ENCODE results near the gene RTCA. TPM values are rescaled to one million over a fixed set of nuclear protein-coding genes. Genes with fewer than 3 reads are reported as not detected.
A peak's percentile ranks its signal among the peaks of the same experiment; 100 is the strongest.

Gene RTCA
- total RNA-seq, 1 donor from 2014 or later = 35.1 TPM

DNA sequence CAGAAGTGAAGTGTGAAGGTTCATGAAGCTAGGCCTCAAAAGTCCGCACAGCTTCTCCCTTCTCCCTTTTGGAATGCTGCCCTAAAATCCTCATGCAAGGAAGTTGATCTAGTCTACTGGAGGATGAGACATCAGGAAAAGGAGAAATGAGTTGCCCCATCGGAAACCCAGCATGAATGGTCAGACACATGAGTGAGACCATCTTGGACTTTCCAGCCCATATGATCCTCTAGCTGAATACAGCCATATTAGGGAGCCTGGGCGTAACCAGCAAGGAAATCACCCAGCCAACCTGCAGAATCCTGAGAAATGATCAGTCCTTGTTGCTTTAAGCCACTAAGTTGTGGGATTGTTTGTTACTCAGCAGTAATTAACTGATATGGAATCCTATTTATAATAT lies 28.9 kb upstream of the RTCA start:
- no peaks in the 10 kb centered on the region for H3K4me1 Mint-ChIP-seq (ENCODE audit: unreplicated experiment)
- TF ChIP-seq CTCF (conservative IDR thresholded peaks at IDR 0.05) = no peak
- no peak overlapping the region for H3K4me3 Mint-ChIP-seq
- no peak overlapping the region for H3K27ac Mint-ChIP-seq
- no peaks in the 10 kb centered on the region for H3K27me3 Mint-ChIP-seq
- no peak for DNase-seq (ENCODE audit: extremely low spot score, unreplicated experiment)
- peaks cover 26% of the 10 kb centered on the region for H3K36me3 Mint-ChIP-seq
- H3K9me3 Mint-ChIP-seq = no peaks in the 10 kb centered on the region

DNA sequence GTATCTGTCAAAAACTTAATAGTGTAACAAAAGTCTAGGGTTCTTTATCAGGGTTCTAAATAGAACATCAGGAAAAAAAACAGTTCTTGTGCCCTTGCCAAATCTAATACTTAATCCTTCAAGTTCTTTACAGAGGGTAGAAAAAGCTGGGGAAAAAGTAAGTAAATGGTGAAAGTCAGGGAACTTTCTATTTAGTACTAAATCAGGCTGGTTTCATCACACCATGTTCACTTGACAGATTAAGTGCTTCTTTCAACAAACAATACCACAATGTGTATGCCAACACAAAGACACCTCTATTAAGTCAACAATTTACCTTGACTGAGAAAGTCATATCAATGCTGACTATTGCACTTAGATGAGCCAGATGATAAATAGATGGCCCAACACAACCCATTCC lies 26.1 kb upstream of the RTCA start:
- Mint-ChIP-seq H3K4me3 (no peak overlapping the region), H3K9me3 (no peaks in the 10 kb centered on the region), H3K27me3 (no peaks in the 10 kb centered on the region), H3K27ac (no peak overlapping the region), H3K4me1 (ENCODE audit: unreplicated experiment) (peaks cover 4% of the 10 kb centered on the region), H3K36me3 (peaks cover 7% of the 10 kb centered on the region)
- no peak for TF ChIP-seq CTCF (conservative IDR thresholded peaks at IDR 0.05)
- no peak for DNase-seq (ENCODE audit: extremely low spot score, unreplicated experiment)

DNA sequence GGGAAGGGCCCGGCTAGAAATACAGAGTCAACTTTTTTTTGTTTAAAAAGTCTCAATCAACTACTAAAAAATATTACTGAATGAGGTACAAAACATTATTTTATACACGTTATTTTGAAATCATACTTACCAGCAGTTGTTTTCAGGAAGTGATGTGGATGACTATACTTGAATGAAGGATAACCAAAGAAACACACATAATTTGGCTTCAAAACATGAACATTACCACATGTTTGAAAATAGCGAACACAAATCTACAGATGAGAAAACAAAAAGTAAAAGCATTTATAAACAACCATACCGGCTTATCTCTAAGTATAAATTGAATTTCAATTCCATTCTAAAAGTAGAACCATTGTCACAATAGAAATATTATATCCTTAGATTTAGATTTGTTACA lies 25.4 kb upstream of the RTCA start:
- no peak for DNase-seq (ENCODE audit: extremely low spot score, unreplicated experiment)
- no peak overlapping the region for H3K4me3 Mint-ChIP-seq
- H3K36me3 Mint-ChIP-seq = peaks cover 7% of the 10 kb centered on the region
- H3K9me3 Mint-ChIP-seq = no peaks in the 10 kb centered on the region
- H3K27me3 Mint-ChIP-seq = no peaks in the 10 kb centered on the region
- H3K4me1 Mint-ChIP-seq (ENCODE audit: unreplicated experiment) = peaks cover 4% of the 10 kb centered on the region
- H3K27ac Mint-ChIP-seq = no peak overlapping the region
- TF ChIP-seq CTCF (conservative IDR thresholded peaks at IDR 0.05) = no peak

DNA sequence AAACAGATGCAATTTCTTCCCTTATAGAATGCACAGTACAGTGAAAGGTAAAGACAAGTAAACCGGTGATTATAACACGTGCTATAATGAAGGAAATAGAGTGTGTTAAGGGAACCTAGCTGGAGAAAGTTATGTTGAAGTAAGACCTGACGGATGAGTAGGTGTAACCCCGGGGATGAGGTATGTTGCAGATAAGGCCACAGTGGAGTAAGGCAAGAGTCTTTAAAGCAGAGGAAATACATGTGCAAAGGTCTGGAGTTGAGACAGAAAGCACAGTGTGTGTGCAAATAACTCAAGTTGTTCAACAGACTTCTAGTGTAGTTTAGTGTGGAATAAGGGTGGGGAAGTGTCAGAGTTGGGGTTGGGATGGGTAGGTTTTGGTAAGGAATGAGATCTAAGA lies 19.3 kb upstream of the RTCA start:
- Mint-ChIP-seq H3K9me3 (no peaks in the 10 kb centered on the region), H3K36me3 (no peaks in the 10 kb centered on the region), H3K4me1 (ENCODE audit: unreplicated experiment) (peaks cover 17% of the 10 kb centered on the region), H3K4me3 (peak overlapping the region; percentile 48), H3K27me3 (no peaks in the 10 kb centered on the region), H3K27ac (peak overlapping the region; percentile 2)
- no peak for DNase-seq (ENCODE audit: extremely low spot score, unreplicated experiment)
- TF ChIP-seq CTCF (conservative IDR thresholded peaks at IDR 0.05) = no peak

- TF ChIP-seq CTCF (conservative IDR thresholded peaks at IDR 0.05) = no peak
- no peaks in the 10 kb centered on the region for H3K9me3 Mint-ChIP-seq
- H3K27ac Mint-ChIP-seq = no peak overlapping the region
- H3K4me1 Mint-ChIP-seq (ENCODE audit: unreplicated experiment) = peaks cover 15% of the 10 kb centered on the region
- no peak overlapping the region for H3K4me3 Mint-ChIP-seq
- no peak for DNase-seq (ENCODE audit: extremely low spot score, unreplicated experiment)
- H3K36me3 Mint-ChIP-seq = no peaks in the 10 kb centered on the region
- H3K27me3 Mint-ChIP-seq = no peaks in the 10 kb centered on the region
Observed at GRCh38 chr1:100249155-100249536, 16.9 kb upstream of the RTCA start.

Measured in type B pancreatic cell (in vitro differentiated cells).